Endothelial cell of umbilical vein (primary cell): Measurements from ENCODE around the gene ARHGAP15. TPM values are rescaled to one million over a fixed set of nuclear protein-coding genes. Genes with fewer than 3 reads are reported as not detected.

Experiments
- BruUV-seq: library from RNA; stranded (reverse); fragments of 400-500 nt; replicated peaks from 2 replicates; lab custom pipeline; 2021; lab: Mats Ljungman, UMichigan
- CTCF ChIA-PET: fragments of 300-600, 350-600 bp; sonication (Branson Sonifier 250); formaldehyde crosslinking; loops from one replicate; lab custom pipeline; 2021; ENCODE audit warnings: antibody characterized with exemption, inconsistent platforms; lab: Charles Lee
- POLR2A ChIA-PET: fragments of 300-600, 350-600 bp; sonication (Branson Sonifier 250); formaldehyde crosslinking; loops from one replicate; lab custom pipeline; 2021; ENCODE audit warnings: antibody characterized with exemption, inconsistent platforms; lab: Charles Lee
- DNase-seq: peaks from one replicate; pipeline ENCODE4 v3.0.0-alpha.2; 2011; ENCODE audit warnings: low read depth, low spot score
- FAIRE-seq: peaks from 2 replicates; lab custom pipeline; 2011; peaks lifted over from hg19 to GRCh38; lab: Jason Lieb, UNC
- H2AFZ ChIP-seq: 2 replicates; pipeline ENCODE4 v1.6.0; 2012; ENCODE audit warnings: low read depth, low read length, control low read depth, inconsistent platforms
- H3K27ac ChIP-seq: 2 replicates; pipeline ENCODE4 v1.5.1; 2011; ENCODE audit warnings: low read depth, mild to moderate bottlenecking, control low read depth, low read length, moderate library complexity; ENCODE audit not compliant: insufficient read depth
- H3K27me3 ChIP-seq, 2 experiments: 2 replicates each; pipeline versions ENCODE4 v1.6.0 to v1.6.1; 2011; ENCODE audit warnings: low read length in 2 of 2, mixed read lengths in 1 of 2; ENCODE audit not compliant: control insufficient read depth in 2 of 2, insufficient read depth in 2 of 2
- H3K36me3 ChIP-seq, 2 experiments: 2 replicates in 1 of 2; 3 replicates in 1 of 2; pipeline ENCODE4 v1.5.1; 2011; ENCODE audit warnings: low read length in 2 of 2, mild to moderate bottlenecking in 1 of 2, moderate library complexity in 1 of 2; ENCODE audit not compliant: control insufficient read depth in 2 of 2, insufficient read depth in 2 of 2; ENCODE audit errors: extremely low read depth in 1 of 2
- H3K4me1 ChIP-seq: 3 replicates; pipeline ENCODE4 v1.5.1; 2011; ENCODE audit warnings: mild to moderate bottlenecking, low read length; ENCODE audit not compliant: control insufficient read depth, insufficient read depth; ENCODE audit errors: extremely low read depth
- H3K4me2 ChIP-seq: 2 replicates; pipeline ENCODE4 v1.6.1; 2011; ENCODE audit warnings: low read length, control low read depth, mixed read lengths; ENCODE audit not compliant: insufficient read depth
- H3K4me3 ChIP-seq, 3 experiments: fragments of 200-600 bp in 1 of 3; sonication (generic), shearing (Covaris generic) in 1 of 3; replicated peaks in 1 of 3; 2 replicates each; pipeline ENCODE4 v1.5.1; 2011 to 2016; ENCODE audit warnings: control low read depth in 3 of 3, low read length in 3 of 3, mild to moderate bottlenecking in 2 of 3, inconsistent platforms in 1 of 3, low read depth in 1 of 3, moderate library complexity in 1 of 3; ENCODE audit not compliant: insufficient read depth in 1 of 3
- H3K79me2 ChIP-seq: 2 replicates; pipeline ENCODE4 v1.6.0; 2012; ENCODE audit warnings: low read length, inconsistent platforms; ENCODE audit not compliant: control insufficient read depth, insufficient read depth
- H3K9ac ChIP-seq: replicated peaks from 2 replicates; pipeline ENCODE3; 2011; ENCODE audit warnings: low read length, control low read depth; ENCODE audit not compliant: insufficient read depth; ENCODE audit errors: extremely low read depth
- H3K9me1 ChIP-seq: replicated peaks from 3 replicates; pipeline ENCODE4 v1.6.0; 2011; ENCODE audit warnings: mild to moderate bottlenecking, low read length; ENCODE audit not compliant: control insufficient read depth, insufficient read depth; ENCODE audit errors: extremely low read depth
- H3K9me3 ChIP-seq: replicated peaks from 2 replicates; pipeline ENCODE4 v1.5.1; 2012; ENCODE audit warnings: low read length, inconsistent platforms; ENCODE audit not compliant: control insufficient read depth, insufficient read depth
- H4K20me1 ChIP-seq: replicated peaks from 2 replicates; pipeline ENCODE3; 2011; ENCODE audit warnings: mild to moderate bottlenecking, low read length; ENCODE audit not compliant: control insufficient read depth, insufficient read depth; ENCODE audit errors: extremely low read depth
- EZH2 ChIP-seq: IDR thresholded peaks from 2 replicates; pipeline ENCODE4 v1.6.1; 2012; ENCODE audit warnings: borderline replicate concordance, low read depth, mild to moderate bottlenecking, moderate library complexity, low read length, inconsistent platforms; ENCODE audit not compliant: severe bottlenecking
- FOS ChIP-seq: IDR thresholded peaks from 2 replicates; pipeline ENCODE4 v1.6.1; 2011; ENCODE audit warnings: mild to moderate bottlenecking, low read length, moderate library complexity, borderline replicate concordance; ENCODE audit not compliant: insufficient read depth
- GATA2 ChIP-seq: IDR thresholded peaks from 2 replicates; pipeline ENCODE4 v1.7.0; 2011; ENCODE audit warnings: low read depth, mild to moderate bottlenecking, moderate library complexity, mixed read lengths, low read length; ENCODE audit not compliant: insufficient read length, insufficient read depth
- JUN ChIP-seq: IDR thresholded peaks from 2 replicates; pipeline ENCODE4 v1.6.1; 2011; ENCODE audit warnings: borderline replicate concordance, low read depth; ENCODE audit not compliant: insufficient read length, insufficient read depth
- MYC ChIP-seq: IDR thresholded peaks from one replicate; pipeline ENCODE4 v1.6.1; 2011; ENCODE audit warnings: mild to moderate bottlenecking, low read depth, low read length
- POLR2A ChIP-seq: IDR thresholded peaks from 2 replicates; pipeline ENCODE4 v1.6.1; 2012; ENCODE audit warnings: low read depth, mild to moderate bottlenecking, control low read depth, low read length
- POLR2AphosphoS5 ChIP-seq: IDR thresholded peaks from 2 replicates; pipeline ENCODE4 v1.6.1; 2012; ENCODE audit warnings: low read depth, mild to moderate bottlenecking, control low read depth, low read length, moderate library complexity; ENCODE audit not compliant: insufficient read depth
- dilution Hi-C: fragments of 300-500 bp; cut with MboI; formaldehyde crosslinking; loops from one replicate; pipeline ENCODE4 v1.15.0; 2019; ENCODE audit warnings: low sequenced_read_pairs; ENCODE audit not compliant: extremely low pct_ligation_motif_present
- intact Hi-C: fragments of 100-400 bp; cut with micrococcal nuclease; formaldehyde crosslinking; loops from one replicate; pipeline ENCODE4 v1.10.0; 2022
- polyA plus RNA-seq, 4 experiments: library from polyadenylated mRNA; depleted of rRNA in 3 of 4; stranded (reverse) in 3 of 4; unstranded in 1 of 4; fragments of >200 nt; gene quantifications; 2 replicates each; pipeline versions ENCODE4 v1.2.1 to v1.2.3, GENCODE V29; 2011 to 2012; ENCODE audit warnings: missing spikeins in 1 of 4
- total RNA-seq: library from RNA; stranded (reverse); gene quantifications from 2 replicates; pipeline ENCODE4 v1.2.3, GENCODE V29; 2021
- TF ChIP-seq, protein P1 (sequence below), 2 donors: IDR thresholded peaks; 1 replicate in 1 of 2; 2 replicates in 1 of 2; pipeline ENCODE4 v1.5.1; 2011; ENCODE audit warnings: low read length in 2 of 2, mild to moderate bottlenecking in 2 of 2, moderate library complexity in 2 of 2, control low read depth in 1 of 2, inconsistent platforms in 1 of 2, low read depth in 1 of 2; ENCODE audit not compliant: insufficient read depth in 1 of 2; ENCODE audit errors: extremely low read depth in 1 of 2
- TF ChIP-seq, protein P2 (sequence below): IDR thresholded peaks from 2 replicates; pipeline ENCODE4 v1.6.1; 2011; ENCODE audit not compliant: insufficient read depth, insufficient read length

The ARHGAP15 gene
- total and polyA plus RNA-seq, 2 donors (not counting 3 experiments of a cell fraction or from before 2014, with no cell fraction given) = not detected

DNA sequence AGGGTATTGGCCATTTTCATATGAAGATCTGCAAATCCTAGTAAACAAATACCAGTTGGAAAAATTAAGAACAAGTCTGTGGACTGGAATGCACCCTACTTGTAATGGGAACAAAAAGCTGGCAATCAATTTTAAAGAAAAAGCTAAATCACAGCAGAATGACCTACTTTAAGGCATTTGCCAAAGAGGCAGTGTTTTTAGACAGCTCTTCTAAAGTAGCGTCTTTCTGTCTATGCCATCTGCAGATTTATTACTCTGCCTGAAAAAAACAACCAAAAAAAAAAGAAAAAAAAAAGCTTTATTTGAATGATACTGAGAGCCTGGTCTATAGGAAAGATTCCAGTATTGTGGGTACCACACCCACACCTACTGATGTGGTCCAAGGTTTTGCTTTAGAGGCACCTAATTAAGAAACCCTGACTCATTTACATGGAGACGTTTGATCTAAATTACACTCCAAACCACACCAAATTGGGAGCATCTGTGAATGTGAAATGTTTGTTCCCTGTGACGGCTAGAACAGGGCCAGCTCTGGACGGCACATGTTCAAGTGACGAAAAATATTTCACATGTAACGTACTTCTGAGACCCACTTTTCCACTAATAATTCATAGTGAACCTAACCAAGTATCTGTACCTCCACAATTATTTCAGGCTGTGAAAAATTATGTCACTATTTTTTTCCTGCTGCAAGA lies 597.1 kb downstream of the ARHGAP15 start:
- H3K9ac ChIP-seq = no peak overlapping the region
- dilution Hi-C loops = no loop called here
- CTCF ChIA-PET = no interaction called here
- FAIRE-seq (no peak), DNase-seq (no peak)
- H3K79me2 ChIP-seq = no peaks in the 10 kb centered on the region
- H3K9me3 ChIP-seq = no peaks in the 10 kb centered on the region
- H3K36me3 ChIP-seq = no peaks in the 10 kb centered on the region
- no TSS peak for BruUV-seq
- POLR2A ChIA-PET = no interaction called here
- H4K20me1 ChIP-seq = no peaks in the 10 kb centered on the region
- H3K9me1 ChIP-seq = no peaks in the 10 kb centered on the region
- no peak overlapping the region for H3K4me2 ChIP-seq
- H3K27me3 ChIP-seq = no peaks in the 10 kb centered on the region
- no peak overlapping the region for H3K27ac ChIP-seq
- H3K4me3 ChIP-seq = no peak overlapping the region
- TF ChIP-seq POLR2AphosphoS5 = no peak
- TF ChIP-seq MYC = no peak
- no peak for TF ChIP-seq GATA2
- TF ChIP-seq, protein P1, sequence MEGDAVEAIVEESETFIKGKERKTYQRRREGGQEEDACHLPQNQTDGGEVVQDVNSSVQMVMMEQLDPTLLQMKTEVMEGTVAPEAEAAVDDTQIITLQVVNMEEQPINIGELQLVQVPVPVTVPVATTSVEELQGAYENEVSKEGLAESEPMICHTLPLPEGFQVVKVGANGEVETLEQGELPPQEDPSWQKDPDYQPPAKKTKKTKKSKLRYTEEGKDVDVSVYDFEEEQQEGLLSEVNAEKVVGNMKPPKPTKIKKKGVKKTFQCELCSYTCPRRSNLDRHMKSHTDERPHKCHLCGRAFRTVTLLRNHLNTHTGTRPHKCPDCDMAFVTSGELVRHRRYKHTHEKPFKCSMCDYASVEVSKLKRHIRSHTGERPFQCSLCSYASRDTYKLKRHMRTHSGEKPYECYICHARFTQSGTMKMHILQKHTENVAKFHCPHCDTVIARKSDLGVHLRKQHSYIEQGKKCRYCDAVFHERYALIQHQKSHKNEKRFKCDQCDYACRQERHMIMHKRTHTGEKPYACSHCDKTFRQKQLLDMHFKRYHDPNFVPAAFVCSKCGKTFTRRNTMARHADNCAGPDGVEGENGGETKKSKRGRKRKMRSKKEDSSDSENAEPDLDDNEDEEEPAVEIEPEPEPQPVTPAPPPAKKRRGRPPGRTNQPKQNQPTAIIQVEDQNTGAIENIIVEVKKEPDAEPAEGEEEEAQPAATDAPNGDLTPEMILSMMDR (IDR thresholded peaks at IDR 0.05; ENCODE audit: extremely low read depth in 1 of 2, insufficient read depth in 1 of 2, low read depth in 1 of 2, low read length in 2 of 2) = no peak
- TF ChIP-seq, protein P2, sequence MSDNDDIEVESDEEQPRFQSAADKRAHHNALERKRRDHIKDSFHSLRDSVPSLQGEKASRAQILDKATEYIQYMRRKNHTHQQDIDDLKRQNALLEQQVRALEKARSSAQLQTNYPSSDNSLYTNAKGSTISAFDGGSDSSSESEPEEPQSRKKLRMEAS = no peak
- TF ChIP-seq POLR2A = no peak
- TF ChIP-seq FOS = no peak
- TF ChIP-seq JUN = no peak
- TF ChIP-seq EZH2 = no peak
- H2AFZ ChIP-seq = no peak overlapping the region
- intact Hi-C loops = no loop called here
- H3K4me1 ChIP-seq = no peaks in the 10 kb centered on the region
